ENCODE results near the gene PUM1.

DNA sequence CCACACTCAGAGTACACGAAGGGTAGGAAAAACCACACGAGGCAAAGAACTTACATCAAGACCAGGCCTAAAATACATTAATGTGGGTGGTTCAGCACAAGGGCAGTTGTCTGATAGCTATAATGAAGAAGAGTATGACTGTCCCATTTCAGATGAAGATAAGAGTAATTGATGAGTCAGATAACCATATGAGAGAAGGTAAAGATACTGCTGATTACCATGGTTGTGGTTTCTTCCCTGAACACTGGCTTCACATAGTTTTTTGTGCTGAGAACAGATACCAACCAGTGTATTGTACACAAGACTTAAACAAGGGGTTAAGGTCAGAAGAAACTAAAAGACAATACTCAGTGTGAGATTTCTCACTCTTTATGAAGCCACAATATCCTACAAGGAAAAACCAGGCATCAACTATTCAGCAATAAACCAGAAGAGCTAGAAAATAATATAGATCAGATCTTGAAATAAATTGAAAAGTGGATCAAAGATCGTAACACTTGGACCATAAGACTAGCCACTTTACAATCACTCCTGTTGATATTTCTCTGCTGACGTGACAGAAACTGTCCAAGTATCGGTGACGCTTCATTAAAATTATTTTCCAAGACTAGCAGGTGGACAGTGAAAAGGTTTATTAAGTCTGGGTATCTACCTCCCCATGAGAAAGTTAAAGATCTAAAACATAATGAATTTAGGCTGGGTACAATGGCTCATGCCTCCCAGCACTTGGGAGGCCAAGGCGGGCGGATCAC, 28.6 kb downstream of the PUM1 start:
- TF ChIP-seq, protein P1, sequence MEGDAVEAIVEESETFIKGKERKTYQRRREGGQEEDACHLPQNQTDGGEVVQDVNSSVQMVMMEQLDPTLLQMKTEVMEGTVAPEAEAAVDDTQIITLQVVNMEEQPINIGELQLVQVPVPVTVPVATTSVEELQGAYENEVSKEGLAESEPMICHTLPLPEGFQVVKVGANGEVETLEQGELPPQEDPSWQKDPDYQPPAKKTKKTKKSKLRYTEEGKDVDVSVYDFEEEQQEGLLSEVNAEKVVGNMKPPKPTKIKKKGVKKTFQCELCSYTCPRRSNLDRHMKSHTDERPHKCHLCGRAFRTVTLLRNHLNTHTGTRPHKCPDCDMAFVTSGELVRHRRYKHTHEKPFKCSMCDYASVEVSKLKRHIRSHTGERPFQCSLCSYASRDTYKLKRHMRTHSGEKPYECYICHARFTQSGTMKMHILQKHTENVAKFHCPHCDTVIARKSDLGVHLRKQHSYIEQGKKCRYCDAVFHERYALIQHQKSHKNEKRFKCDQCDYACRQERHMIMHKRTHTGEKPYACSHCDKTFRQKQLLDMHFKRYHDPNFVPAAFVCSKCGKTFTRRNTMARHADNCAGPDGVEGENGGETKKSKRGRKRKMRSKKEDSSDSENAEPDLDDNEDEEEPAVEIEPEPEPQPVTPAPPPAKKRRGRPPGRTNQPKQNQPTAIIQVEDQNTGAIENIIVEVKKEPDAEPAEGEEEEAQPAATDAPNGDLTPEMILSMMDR (conservative IDR thresholded peaks at IDR 0.05; ENCODE audit: low read depth, low read length), result no peak
- TF ChIP-seq EZH2 (IDR thresholded peaks at IDR 0.05; ENCODE audit: low read length, unreplicated experiment), result no peak
- TF ChIP-seq EZH2phosphoT487 (IDR thresholded peaks at IDR 0.05; ENCODE audit: borderline replicate concordance, low read length), result no peak
